Epithelial cell of esophagus (primary cell): ENCODE data around the gene FILIP1.

Experiments used
- DNase-seq: peaks from one replicate; pipeline ENCODE4 v3.0.0; 2010; ENCODE audit warnings: low read depth
- H3K4me3 ChIP-seq: 2 replicates; pipeline ENCODE4 v1.5.1; 2011; ENCODE audit warnings: mild to moderate bottlenecking, low read length, control low read depth
- TF ChIP-seq, protein P1 (sequence below): IDR thresholded peaks from 2 replicates; pipeline ENCODE4 v1.5.1; 2011; ENCODE audit warnings: low read depth, mild to moderate bottlenecking, low read length, control low read depth, inconsistent platforms; ENCODE audit not compliant: insufficient read depth; ENCODE audit errors: missing control alignments

The FILIP1 gene

GRCh38 chr6:75376347-75377024 lies 117.1 kb downstream of the FILIP1 start:
- peak; percentile 47 for DNase-seq
- no peak overlapping the region for H3K4me3 ChIP-seq
- TF ChIP-seq, protein P1, sequence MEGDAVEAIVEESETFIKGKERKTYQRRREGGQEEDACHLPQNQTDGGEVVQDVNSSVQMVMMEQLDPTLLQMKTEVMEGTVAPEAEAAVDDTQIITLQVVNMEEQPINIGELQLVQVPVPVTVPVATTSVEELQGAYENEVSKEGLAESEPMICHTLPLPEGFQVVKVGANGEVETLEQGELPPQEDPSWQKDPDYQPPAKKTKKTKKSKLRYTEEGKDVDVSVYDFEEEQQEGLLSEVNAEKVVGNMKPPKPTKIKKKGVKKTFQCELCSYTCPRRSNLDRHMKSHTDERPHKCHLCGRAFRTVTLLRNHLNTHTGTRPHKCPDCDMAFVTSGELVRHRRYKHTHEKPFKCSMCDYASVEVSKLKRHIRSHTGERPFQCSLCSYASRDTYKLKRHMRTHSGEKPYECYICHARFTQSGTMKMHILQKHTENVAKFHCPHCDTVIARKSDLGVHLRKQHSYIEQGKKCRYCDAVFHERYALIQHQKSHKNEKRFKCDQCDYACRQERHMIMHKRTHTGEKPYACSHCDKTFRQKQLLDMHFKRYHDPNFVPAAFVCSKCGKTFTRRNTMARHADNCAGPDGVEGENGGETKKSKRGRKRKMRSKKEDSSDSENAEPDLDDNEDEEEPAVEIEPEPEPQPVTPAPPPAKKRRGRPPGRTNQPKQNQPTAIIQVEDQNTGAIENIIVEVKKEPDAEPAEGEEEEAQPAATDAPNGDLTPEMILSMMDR, result no peak

- no peak overlapping the region for H3K4me3 ChIP-seq
- DNase-seq, result no peak
- TF ChIP-seq, protein P1, result no peak
Observed at GRCh38 chr6:75374961-75375400, 118.6 kb downstream of the FILIP1 start.

DNA sequence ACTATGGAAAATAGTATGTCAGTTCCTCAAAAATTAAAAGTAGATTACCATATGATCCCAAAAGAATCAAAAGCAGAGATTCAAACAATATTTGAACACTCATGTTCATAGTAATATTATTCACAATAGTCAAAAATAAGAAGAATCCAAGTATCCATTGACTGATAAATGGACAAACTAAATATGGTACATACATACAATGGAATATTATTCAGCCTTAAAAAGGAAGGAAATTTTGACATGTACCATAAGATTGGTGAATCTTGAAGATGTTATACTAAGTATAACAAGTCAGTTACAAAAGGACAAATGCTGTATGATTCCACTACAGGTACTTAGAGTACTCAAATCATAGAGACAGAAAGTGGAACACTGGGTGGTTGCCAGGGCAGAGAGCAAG lies 120.7 kb downstream of the FILIP1 start:
- no peak overlapping the region for H3K4me3 ChIP-seq
- DNase-seq, result no peak
- TF ChIP-seq, protein P1, result no peak

GRCh38 chr6:75370011-75370410 lies 123.6 kb downstream of the FILIP1 start:
- no peak for DNase-seq
- TF ChIP-seq, protein P1, result no peak
- no peak overlapping the region for H3K4me3 ChIP-seq

DNA sequence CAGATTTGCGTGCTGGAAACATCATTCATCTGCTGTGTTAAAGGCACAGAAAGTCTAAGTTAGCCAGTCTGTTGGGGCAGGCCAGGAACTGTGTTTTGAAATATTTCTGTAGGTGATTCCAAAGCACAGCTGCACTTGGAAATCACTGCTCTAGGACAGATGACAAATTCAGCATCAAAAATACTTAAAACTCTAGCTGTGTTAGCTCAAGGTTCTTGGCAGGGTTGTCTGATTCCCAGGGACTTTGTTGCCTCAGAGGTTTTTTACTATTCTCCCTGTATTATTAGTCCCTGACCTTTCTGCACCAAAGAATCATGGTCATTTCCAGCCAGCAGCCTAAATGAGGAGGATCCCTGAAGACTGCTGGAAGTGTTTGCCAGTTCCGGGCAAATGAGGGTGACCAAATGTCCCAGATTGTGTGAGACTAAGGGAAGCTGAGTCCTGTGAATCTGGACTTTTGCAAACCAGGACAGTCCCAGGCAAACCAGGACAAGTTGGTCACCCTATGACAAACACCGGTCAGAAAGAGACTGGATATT lies 124.7 kb downstream of the FILIP1 start:
- DNase-seq, result no peak
- no peak overlapping the region for H3K4me3 ChIP-seq
- TF ChIP-seq, protein P1, result no peak

- DNase-seq, result peak; percentile 76
- TF ChIP-seq, protein P1, result peak; percentile 70
- H3K4me3 ChIP-seq, result no peak overlapping the region
Observed at GRCh38 chr6:75368151-75368779, 125.3 kb downstream of the FILIP1 start.
